Endothelial cell of umbilical vein (primary cell): ENCODE measurements around the gene EFNA5. TPM values are rescaled to one million over a fixed set of nuclear protein-coding genes. Genes with fewer than 3 reads are reported as not detected.

Experiments
- BruUV-seq: library from RNA; stranded (reverse); fragments of 400-500 nt; replicated peaks from 2 replicates; lab custom pipeline; 2021; lab: Mats Ljungman, UMichigan
- CTCF ChIA-PET: fragments of 300-600, 350-600 bp; sonication (Branson Sonifier 250); formaldehyde crosslinking; loops from one replicate; lab custom pipeline; 2021; ENCODE audit warnings: antibody characterized with exemption, inconsistent platforms; lab: Charles Lee
- POLR2A ChIA-PET: fragments of 300-600, 350-600 bp; sonication (Branson Sonifier 250); formaldehyde crosslinking; loops from one replicate; lab custom pipeline; 2021; ENCODE audit warnings: antibody characterized with exemption, inconsistent platforms; lab: Charles Lee
- DNase-seq: peaks from one replicate; pipeline ENCODE4 v3.0.0-alpha.2; 2011; ENCODE audit warnings: low read depth, low spot score
- FAIRE-seq: peaks from 2 replicates; lab custom pipeline; 2011; peaks lifted over from hg19 to GRCh38; lab: Jason Lieb, UNC
- H2AFZ ChIP-seq: 2 replicates; pipeline ENCODE4 v1.6.0; 2012; ENCODE audit warnings: low read depth, low read length, control low read depth, inconsistent platforms
- H3K27ac ChIP-seq: 2 replicates; pipeline ENCODE4 v1.5.1; 2011; ENCODE audit warnings: low read depth, mild to moderate bottlenecking, control low read depth, low read length, moderate library complexity; ENCODE audit not compliant: insufficient read depth
- H3K27me3 ChIP-seq, 2 experiments: 2 replicates each; pipeline versions ENCODE4 v1.6.0 to v1.6.1; 2011; ENCODE audit warnings: low read length in 2 of 2, mixed read lengths in 1 of 2; ENCODE audit not compliant: control insufficient read depth in 2 of 2, insufficient read depth in 2 of 2
- H3K36me3 ChIP-seq, 2 experiments: 2 replicates in 1 of 2; 3 replicates in 1 of 2; pipeline ENCODE4 v1.5.1; 2011; ENCODE audit warnings: low read length in 2 of 2, mild to moderate bottlenecking in 1 of 2, moderate library complexity in 1 of 2; ENCODE audit not compliant: control insufficient read depth in 2 of 2, insufficient read depth in 2 of 2; ENCODE audit errors: extremely low read depth in 1 of 2
- H3K4me1 ChIP-seq: 3 replicates; pipeline ENCODE4 v1.5.1; 2011; ENCODE audit warnings: mild to moderate bottlenecking, low read length; ENCODE audit not compliant: control insufficient read depth, insufficient read depth; ENCODE audit errors: extremely low read depth
- H3K4me2 ChIP-seq: 2 replicates; pipeline ENCODE4 v1.6.1; 2011; ENCODE audit warnings: low read length, control low read depth, mixed read lengths; ENCODE audit not compliant: insufficient read depth
- H3K4me3 ChIP-seq, 3 experiments: fragments of 200-600 bp in 1 of 3; sonication (generic), shearing (Covaris generic) in 1 of 3; replicated peaks in 1 of 3; 2 replicates each; pipeline ENCODE4 v1.5.1; 2011 to 2016; ENCODE audit warnings: control low read depth in 3 of 3, low read length in 3 of 3, mild to moderate bottlenecking in 2 of 3, inconsistent platforms in 1 of 3, low read depth in 1 of 3, moderate library complexity in 1 of 3; ENCODE audit not compliant: insufficient read depth in 1 of 3
- H3K79me2 ChIP-seq: 2 replicates; pipeline ENCODE4 v1.6.0; 2012; ENCODE audit warnings: low read length, inconsistent platforms; ENCODE audit not compliant: control insufficient read depth, insufficient read depth
- H3K9ac ChIP-seq: replicated peaks from 2 replicates; pipeline ENCODE3; 2011; ENCODE audit warnings: low read length, control low read depth; ENCODE audit not compliant: insufficient read depth; ENCODE audit errors: extremely low read depth
- H3K9me1 ChIP-seq: replicated peaks from 3 replicates; pipeline ENCODE4 v1.6.0; 2011; ENCODE audit warnings: mild to moderate bottlenecking, low read length; ENCODE audit not compliant: control insufficient read depth, insufficient read depth; ENCODE audit errors: extremely low read depth
- H3K9me3 ChIP-seq: replicated peaks from 2 replicates; pipeline ENCODE4 v1.5.1; 2012; ENCODE audit warnings: low read length, inconsistent platforms; ENCODE audit not compliant: control insufficient read depth, insufficient read depth
- H4K20me1 ChIP-seq: replicated peaks from 2 replicates; pipeline ENCODE3; 2011; ENCODE audit warnings: mild to moderate bottlenecking, low read length; ENCODE audit not compliant: control insufficient read depth, insufficient read depth; ENCODE audit errors: extremely low read depth
- CTCF ChIP-seq, 2 donors: IDR thresholded peaks; 1 replicate in 1 of 2; 2 replicates in 1 of 2; pipeline ENCODE4 v1.5.1; 2011; ENCODE audit warnings: low read length in 2 of 2, mild to moderate bottlenecking in 2 of 2, moderate library complexity in 2 of 2, control low read depth in 1 of 2, inconsistent platforms in 1 of 2, low read depth in 1 of 2; ENCODE audit not compliant: insufficient read depth in 1 of 2; ENCODE audit errors: extremely low read depth in 1 of 2
- EZH2 ChIP-seq: IDR thresholded peaks from 2 replicates; pipeline ENCODE4 v1.6.1; 2012; ENCODE audit warnings: borderline replicate concordance, low read depth, mild to moderate bottlenecking, moderate library complexity, low read length, inconsistent platforms; ENCODE audit not compliant: severe bottlenecking
- FOS ChIP-seq: IDR thresholded peaks from 2 replicates; pipeline ENCODE4 v1.6.1; 2011; ENCODE audit warnings: mild to moderate bottlenecking, low read length, moderate library complexity, borderline replicate concordance; ENCODE audit not compliant: insufficient read depth
- GATA2 ChIP-seq: IDR thresholded peaks from 2 replicates; pipeline ENCODE4 v1.7.0; 2011; ENCODE audit warnings: low read depth, mild to moderate bottlenecking, moderate library complexity, mixed read lengths, low read length; ENCODE audit not compliant: insufficient read length, insufficient read depth
- JUN ChIP-seq: IDR thresholded peaks from 2 replicates; pipeline ENCODE4 v1.6.1; 2011; ENCODE audit warnings: borderline replicate concordance, low read depth; ENCODE audit not compliant: insufficient read length, insufficient read depth
- MAX ChIP-seq: IDR thresholded peaks from 2 replicates; pipeline ENCODE4 v1.6.1; 2011; ENCODE audit not compliant: insufficient read depth, insufficient read length
- MYC ChIP-seq: IDR thresholded peaks from one replicate; pipeline ENCODE4 v1.6.1; 2011; ENCODE audit warnings: mild to moderate bottlenecking, low read depth, low read length
- POLR2A ChIP-seq: IDR thresholded peaks from 2 replicates; pipeline ENCODE4 v1.6.1; 2012; ENCODE audit warnings: low read depth, mild to moderate bottlenecking, control low read depth, low read length
- POLR2AphosphoS5 ChIP-seq: IDR thresholded peaks from 2 replicates; pipeline ENCODE4 v1.6.1; 2012; ENCODE audit warnings: low read depth, mild to moderate bottlenecking, control low read depth, low read length, moderate library complexity; ENCODE audit not compliant: insufficient read depth
- dilution Hi-C: fragments of 300-500 bp; cut with MboI; formaldehyde crosslinking; loops from one replicate; pipeline ENCODE4 v1.15.0; 2019; ENCODE audit warnings: low sequenced_read_pairs; ENCODE audit not compliant: extremely low pct_ligation_motif_present
- intact Hi-C: fragments of 100-400 bp; cut with micrococcal nuclease; formaldehyde crosslinking; loops from one replicate; pipeline ENCODE4 v1.10.0; 2022
- polyA plus RNA-seq, 4 experiments: library from polyadenylated mRNA; depleted of rRNA in 3 of 4; stranded (reverse) in 3 of 4; unstranded in 1 of 4; fragments of >200 nt; gene quantifications; 2 replicates each; pipeline versions ENCODE4 v1.2.1 to v1.2.3, GENCODE V29; 2011 to 2012; ENCODE audit warnings: missing spikeins in 1 of 4
- total RNA-seq: library from RNA; stranded (reverse); gene quantifications from 2 replicates; pipeline ENCODE4 v1.2.3, GENCODE V29; 2021

The EFNA5 gene
- total and polyA plus RNA-seq, 2 donors (not counting 3 experiments of a cell fraction or from before 2014, with no cell fraction given) = 13.6 to 22.1 TPM

GRCh38 chr5:107607671-107608345, 62.9 kb downstream of the EFNA5 start:
- Histone ChIP-seq H3K79me2 (peaks cover 2% of the 10 kb centered on the region), H3K9ac (no peak overlapping the region), H3K9me1 (no peaks in the 10 kb centered on the region), H3K27me3 (no peaks in the 10 kb centered on the region), H2AFZ (no peak overlapping the region), H3K4me1 (no peaks in the 10 kb centered on the region), H3K36me3 (no peaks in the 10 kb centered on the region), H4K20me1 (no peaks in the 10 kb centered on the region), H3K27ac (no peak overlapping the region), H3K4me2 (no peak overlapping the region), H3K4me3 (no peak overlapping the region), H3K9me3 (no peaks in the 10 kb centered on the region)
- intact Hi-C loops (no loop called here), dilution Hi-C loops (no loop called here)
- TF ChIP-seq MYC = no peak
- no peak for TF ChIP-seq EZH2
- TF ChIP-seq CTCF (IDR thresholded peaks at IDR 0.05; ENCODE audit: extremely low read depth in 1 of 2, insufficient read depth in 1 of 2, low read depth in 1 of 2, low read length in 2 of 2) = no peak
- no peak for TF ChIP-seq FOS
- TF ChIP-seq POLR2AphosphoS5 = no peak
- no peak for TF ChIP-seq GATA2
- TF ChIP-seq POLR2A = no peak
- no peak for TF ChIP-seq MAX
- no peak for TF ChIP-seq JUN
- DNase-seq (no peak), FAIRE-seq (no peak)
- ChIA-PET CTCF (no interaction called here), POLR2A (no interaction called here)
- no TSS peak for BruUV-seq
